Natural killer cell treated with Interleukin-12 subunit alpha and Interleukin-12 subunit beta and Interleukin-15 and Interleukin-18, amount 100 ng/mL, for 72 hours (primary cell): Measurements from ENCODE around the gene ZNF629. TPM values are rescaled to one million over a fixed set of nuclear protein-coding genes. Genes with fewer than 3 reads are reported as not detected.

Experiments
- ATAC-seq, 2 donors: fragments of 150-1000 bp; cut with Tn5 transposase in 1 of 2; sonication (Bioruptor Pico), chemical (Tn5 transposase) in 1 of 2; 2 replicates each; pipeline ENCODE4 v1.10.0; 2021
- DNase-seq: peaks from one replicate; pipeline ENCODE4 v3.0.0; 2022; ENCODE audit warnings: low spot score
- H3K27ac Mint-ChIP-seq, 2 donors: 1 replicate in 1 of 2; 2 replicates in 1 of 2; pipeline ENCODE4 v1.8.0; 2022; ENCODE audit warnings: mixed read lengths in 2 of 2, mild to moderate bottlenecking in 1 of 2, moderate library complexity in 1 of 2
- H3K27me3 Mint-ChIP-seq, 2 donors: 1 replicate in 1 of 2; 2 replicates in 1 of 2; pipeline ENCODE4 v1.8.0; 2022; ENCODE audit warnings: mixed read lengths in 2 of 2
- H3K36me3 Mint-ChIP-seq: one replicate; pipeline ENCODE4 v1.8.0; 2022; ENCODE audit warnings: mixed read lengths
- H3K4me1 Mint-ChIP-seq, 2 donors: 1 replicate in 1 of 2; 2 replicates in 1 of 2; pipeline ENCODE4 v1.8.0; 2022; ENCODE audit warnings: low read depth in 2 of 2, mixed read lengths in 2 of 2, mild to moderate bottlenecking in 1 of 2
- H3K4me3 Mint-ChIP-seq: one replicate; pipeline ENCODE4 v1.8.0; 2022; ENCODE audit warnings: mixed read lengths
- H3K9me3 Mint-ChIP-seq: 2 replicates; pipeline ENCODE4 v1.8.0; 2022; ENCODE audit warnings: mixed read lengths
- total RNA-seq, 2 donors: library from RNA; stranded (reverse); gene quantifications; one replicate each; pipeline ENCODE4 v1.2.3, GENCODE V29; 2022

ZNF629 gene
- total RNA-seq, 2 donors from 2014 or later = 0.98 to 3.8 TPM

GRCh38 chr16:30766933-30767284 lies 20.1 kb downstream of the ZNF629 start:
- ATAC-seq (no peak), DNase-seq (no peak)
- no peaks in the 10 kb centered on the region for H3K9me3 Mint-ChIP-seq
- no peaks in the 10 kb centered on the region for H3K27me3 Mint-ChIP-seq
- H3K4me1 Mint-ChIP-seq = peaks cover 29 to 41% of the 10 kb centered on the region in 2 donors
- H3K36me3 Mint-ChIP-seq = peaks cover 34% of the 10 kb centered on the region
- H3K4me3 Mint-ChIP-seq = no peak overlapping the region
- peak overlapping the region; percentile 6 to 32 for H3K27ac Mint-ChIP-seq

- no peaks in the 10 kb centered on the region for H3K27me3 Mint-ChIP-seq
- H3K9me3 Mint-ChIP-seq = no peaks in the 10 kb centered on the region
- no peak overlapping the region for H3K27ac Mint-ChIP-seq
- no peak overlapping the region for H3K4me3 Mint-ChIP-seq
- peaks cover 34% of the 10 kb centered on the region for H3K36me3 Mint-ChIP-seq
- DNase-seq (peak; percentile 58), ATAC-seq (no peak)
- H3K4me1 Mint-ChIP-seq = peaks cover 29 to 46% of the 10 kb centered on the region in 2 donors
Measured at GRCh38 chr16:30766206-30766932, 20.6 kb downstream of the ZNF629 start.

GRCh38 chr16:30764816-30765465 lies 22.1 kb downstream of the ZNF629 start:
- Mint-ChIP-seq H3K4me3 (no peak overlapping the region), H3K4me1 (peaks cover 41 to 51% of the 10 kb centered on the region in 2 donors), H3K27ac (peak overlapping the region in 1 of 2 donors; percentile 33), H3K27me3 (no peaks in the 10 kb centered on the region), H3K9me3 (no peaks in the 10 kb centered on the region), H3K36me3 (peaks cover 28% of the 10 kb centered on the region)
- DNase-seq = peak; percentile 57
- no peak for ATAC-seq

- Mint-ChIP-seq H3K9me3 (no peaks in the 10 kb centered on the region), H3K4me3 (peak overlapping the region; percentile 94), H3K36me3 (peaks cover 26% of the 10 kb centered on the region), H3K27ac (peak overlapping the region in 1 of 2 donors; percentile 21), H3K4me1 (peaks cover 41 to 51% of the 10 kb centered on the region in 2 donors), H3K27me3 (no peaks in the 10 kb centered on the region)
- peak; percentile 48 for DNase-seq
- ATAC-seq = no peak
Measured at GRCh38 chr16:30764086-30764485, 22.9 kb downstream of the ZNF629 start.

GRCh38 chr16:30762991-30763725 lies 23.8 kb downstream of the ZNF629 start:
- ATAC-seq (no peak), DNase-seq (peak; percentile 55)
- H3K9me3 Mint-ChIP-seq = no peaks in the 10 kb centered on the region
- H3K27me3 Mint-ChIP-seq = no peaks in the 10 kb centered on the region
- H3K4me1 Mint-ChIP-seq = peaks cover 41 to 43% of the 10 kb centered on the region in 2 donors
- peak overlapping the region; percentile 94 for H3K4me3 Mint-ChIP-seq
- peak overlapping the region; percentile 71 to 91 for H3K27ac Mint-ChIP-seq
- peaks cover 19% of the 10 kb centered on the region for H3K36me3 Mint-ChIP-seq

- Mint-ChIP-seq H3K27ac (peak within 1 kb of the TSS; percentile 71 to 91), H3K4me3 (peak within 1 kb of the TSS; percentile 94), H3K27me3 (no peaks in the 10 kb centered on the region), H3K4me1 (peaks cover 34 to 38% of the 10 kb centered on the region in 2 donors), H3K9me3 (no peaks in the 10 kb centered on the region), H3K36me3 (peaks cover 17% of the 10 kb centered on the region)
- DNase-seq = peak; percentile 94
- peak; percentile 97 for ATAC-seq
Measured at GRCh38 chr16:30761928-30762902, 24.8 kb downstream of the ZNF629 start, which contains the start of the genes CFAP119 and RNF40. Gene CFAP119, minus strand, starts transcription at chr16:30762062. Its CDS starts 314 bp downstream, at chr16:30761748. Gene RNF40, plus strand, starts transcription at chr16:30762322. Its CDS starts 224 bp downstream, at chr16:30762546.

- peaks cover 29 to 35% of the 10 kb centered on the region in 2 donors for H3K4me1 Mint-ChIP-seq
- peak overlapping the region; percentile 71 to 91 for H3K27ac Mint-ChIP-seq
- H3K36me3 Mint-ChIP-seq = peaks cover 13% of the 10 kb centered on the region
- H3K27me3 Mint-ChIP-seq = no peaks in the 10 kb centered on the region
- peak overlapping the region; percentile 94 for H3K4me3 Mint-ChIP-seq
- peak; percentile 68 for DNase-seq
- ATAC-seq = peak; percentile 57 to 61
- H3K9me3 Mint-ChIP-seq = no peaks in the 10 kb centered on the region
Measured at GRCh38 chr16:30761427-30761927, 25.5 kb downstream of the ZNF629 start.

GRCh38 chr16:30760577-30761426 lies 26.2 kb downstream of the ZNF629 start:
- no peaks in the 10 kb centered on the region for H3K27me3 Mint-ChIP-seq
- no peaks in the 10 kb centered on the region for H3K9me3 Mint-ChIP-seq
- DNase-seq = no peak

GRCh38 chr16:30760001-30760559 lies 26.9 kb downstream of the ZNF629 start:
- peaks cover 28 to 29% of the 10 kb centered on the region in 2 donors for H3K4me1 Mint-ChIP-seq
- H3K4me3 Mint-ChIP-seq = peak overlapping the region; percentile 94

More at GRCh38 chr16:30760577-30761426, 26.2 kb downstream of the ZNF629 start:
- Mint-ChIP-seq H3K4me3 (peak overlapping the region; percentile 94), H3K27ac (peak overlapping the region; percentile 71 to 91), H3K36me3 (peaks cover 12% of the 10 kb centered on the region), H3K4me1 (peaks cover 29 to 33% of the 10 kb centered on the region in 2 donors)
- ATAC-seq = no peak

GRCh38 chr16:30758988-30759491 lies 28.0 kb downstream of the ZNF629 start:
- Mint-ChIP-seq H3K36me3 (peaks cover 5% of the 10 kb centered on the region), H3K4me1 (peaks cover 28 to 29% of the 10 kb centered on the region in 2 donors), H3K27ac (peak overlapping the region in 1 of 2 donors; percentile 55), H3K9me3 (no peaks in the 10 kb centered on the region), H3K27me3 (no peaks in the 10 kb centered on the region), H3K4me3 (peak overlapping the region; percentile 34)
- ATAC-seq (no peak), DNase-seq (peak; percentile 47)

More at GRCh38 chr16:30760001-30760559, 26.9 kb downstream of the ZNF629 start:
- DNase-seq = peak; percentile 44
- peak overlapping the region; percentile 71 to 91 for H3K27ac Mint-ChIP-seq
- peaks cover 5% of the 10 kb centered on the region for H3K36me3 Mint-ChIP-seq
- no peaks in the 10 kb centered on the region for H3K9me3 Mint-ChIP-seq
- no peaks in the 10 kb centered on the region for H3K27me3 Mint-ChIP-seq
- no peak for ATAC-seq

GRCh38 chr16:30757316-30757715 lies 29.7 kb downstream of the ZNF629 start:
- ATAC-seq (no peak), DNase-seq (peak; percentile 47)
- Mint-ChIP-seq H3K9me3 (no peaks in the 10 kb centered on the region), H3K36me3 (no peaks in the 10 kb centered on the region), H3K4me3 (no peak overlapping the region), H3K27ac (no peak overlapping the region), H3K27me3 (no peaks in the 10 kb centered on the region), H3K4me1 (peaks cover 13 to 16% of the 10 kb centered on the region in 2 donors)
